ENCODE results near the gene FIGNL1. TPM values are rescaled to one million over a fixed set of nuclear protein-coding genes. Genes with fewer than 3 reads are reported as not detected.

FIGNL1 gene
- total RNA-seq, 1 donor from 2014 or later: 26.9 TPM

DNA sequence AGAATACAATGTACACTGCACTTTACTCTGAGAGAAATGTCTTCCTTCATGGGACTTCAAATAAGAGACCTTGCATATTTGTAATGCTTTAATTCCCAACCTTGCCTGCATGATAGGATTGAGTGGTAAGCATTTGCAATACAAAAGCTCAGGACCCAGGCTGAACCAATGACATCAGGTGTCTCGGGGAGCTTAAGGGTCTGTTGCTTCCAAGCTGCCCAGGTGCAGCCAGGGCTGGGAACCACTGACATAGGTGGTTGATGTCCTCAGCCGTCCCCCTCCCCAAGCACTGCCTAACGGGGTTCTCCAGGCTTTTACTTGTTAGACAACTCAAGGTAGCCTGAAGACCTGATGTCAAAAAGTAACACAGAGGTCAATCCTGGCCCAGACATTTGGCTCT, 29.1 kb downstream of the FIGNL1 start:
- Mint-ChIP-seq H3K27ac (no peak overlapping the region), H3K36me3 (ENCODE audit: insufficient read depth) (no peaks in the 10 kb centered on the region)

DNA sequence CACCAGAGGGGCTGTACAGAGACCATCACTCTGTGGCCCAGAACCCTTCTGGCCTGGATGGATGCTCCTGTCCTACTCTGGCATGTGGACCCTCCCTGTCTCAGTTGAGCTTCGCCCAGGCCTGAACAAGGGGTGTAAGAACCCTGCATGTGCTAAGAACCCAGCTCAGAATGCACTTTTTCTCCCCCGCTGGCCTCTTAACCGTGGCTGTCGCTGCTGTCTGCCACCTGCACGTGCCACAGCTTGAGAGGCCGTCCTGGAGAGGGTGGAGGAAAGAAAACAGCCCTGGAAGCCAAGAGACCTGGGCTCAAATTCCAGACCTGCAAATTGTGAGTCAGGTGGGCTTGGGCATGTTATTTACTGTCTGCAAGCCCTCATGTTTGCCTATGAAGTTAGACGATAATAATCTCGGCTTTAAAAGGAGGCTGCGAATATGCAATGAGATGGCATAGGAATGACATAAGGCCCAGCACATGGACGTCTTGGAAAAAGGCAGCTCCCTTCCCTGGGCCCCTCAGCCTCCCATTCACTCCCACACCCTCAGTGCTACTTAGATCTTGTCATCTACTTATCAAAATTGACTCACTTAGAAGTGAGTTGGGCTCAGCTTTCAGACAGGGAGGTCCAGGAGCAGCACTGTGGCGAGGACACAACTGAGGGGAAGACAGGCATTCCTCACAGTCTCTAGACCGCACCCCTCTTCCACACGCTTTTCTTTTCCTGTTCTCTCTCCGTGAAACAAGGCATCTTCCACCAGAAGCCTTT, 31.4 kb downstream of the FIGNL1 start:
- DNase-seq (ENCODE audit: low spot score, unreplicated experiment): no peak
- Mint-ChIP-seq H3K4me1 (ENCODE audit: low read depth) (no peaks in the 10 kb centered on the region), H3K9me3 (ENCODE audit: low read depth) (no peaks in the 10 kb centered on the region), H3K27ac (no peak overlapping the region), H3K36me3 (ENCODE audit: insufficient read depth) (no peaks in the 10 kb centered on the region), H3K4me3 (ENCODE audit: low read depth) (no peak overlapping the region), H3K27me3 (peaks cover 3% of the 10 kb centered on the region)
- TF ChIP-seq, protein P1, sequence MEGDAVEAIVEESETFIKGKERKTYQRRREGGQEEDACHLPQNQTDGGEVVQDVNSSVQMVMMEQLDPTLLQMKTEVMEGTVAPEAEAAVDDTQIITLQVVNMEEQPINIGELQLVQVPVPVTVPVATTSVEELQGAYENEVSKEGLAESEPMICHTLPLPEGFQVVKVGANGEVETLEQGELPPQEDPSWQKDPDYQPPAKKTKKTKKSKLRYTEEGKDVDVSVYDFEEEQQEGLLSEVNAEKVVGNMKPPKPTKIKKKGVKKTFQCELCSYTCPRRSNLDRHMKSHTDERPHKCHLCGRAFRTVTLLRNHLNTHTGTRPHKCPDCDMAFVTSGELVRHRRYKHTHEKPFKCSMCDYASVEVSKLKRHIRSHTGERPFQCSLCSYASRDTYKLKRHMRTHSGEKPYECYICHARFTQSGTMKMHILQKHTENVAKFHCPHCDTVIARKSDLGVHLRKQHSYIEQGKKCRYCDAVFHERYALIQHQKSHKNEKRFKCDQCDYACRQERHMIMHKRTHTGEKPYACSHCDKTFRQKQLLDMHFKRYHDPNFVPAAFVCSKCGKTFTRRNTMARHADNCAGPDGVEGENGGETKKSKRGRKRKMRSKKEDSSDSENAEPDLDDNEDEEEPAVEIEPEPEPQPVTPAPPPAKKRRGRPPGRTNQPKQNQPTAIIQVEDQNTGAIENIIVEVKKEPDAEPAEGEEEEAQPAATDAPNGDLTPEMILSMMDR (IDR thresholded peaks at IDR 0.05; ENCODE audit: unreplicated experiment): no peak

More for the DNA sequence above, 29.1 kb downstream of the FIGNL1 start:
- TF ChIP-seq, protein P1 (IDR thresholded peaks at IDR 0.05; ENCODE audit: unreplicated experiment): no peak
- no peaks in the 10 kb centered on the region for H3K4me1 Mint-ChIP-seq (ENCODE audit: low read depth)
- DNase-seq (ENCODE audit: low spot score, unreplicated experiment): no peak
- H3K4me3 Mint-ChIP-seq (ENCODE audit: low read depth): no peak overlapping the region
- peaks cover 3% of the 10 kb centered on the region for H3K27me3 Mint-ChIP-seq
- H3K9me3 Mint-ChIP-seq (ENCODE audit: low read depth): no peaks in the 10 kb centered on the region

DNA sequence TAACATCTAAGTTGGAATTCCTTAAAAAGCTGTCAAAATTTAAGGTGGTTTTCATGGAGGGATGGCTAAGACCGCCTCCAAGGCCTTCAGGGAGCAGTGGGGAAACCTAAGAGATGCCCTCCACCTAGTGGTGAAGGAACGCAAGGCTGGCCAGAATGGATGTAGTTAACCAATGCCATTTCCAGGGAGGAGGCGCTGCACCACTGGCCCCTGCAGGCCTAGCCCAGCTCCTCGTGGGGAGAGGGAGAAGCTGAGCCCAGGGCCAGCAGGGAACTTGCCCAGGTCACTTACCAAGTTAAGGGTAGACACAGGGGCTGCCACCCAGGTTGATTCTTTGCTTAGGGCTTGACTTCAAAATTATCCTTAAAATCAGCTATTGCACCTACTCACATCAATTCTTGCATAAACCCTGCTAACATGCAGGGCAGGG, 32.0 kb downstream of the FIGNL1 start:
- Mint-ChIP-seq H3K27ac (no peak overlapping the region), H3K36me3 (ENCODE audit: insufficient read depth) (no peaks in the 10 kb centered on the region), H3K4me1 (ENCODE audit: low read depth) (no peaks in the 10 kb centered on the region)

DNA sequence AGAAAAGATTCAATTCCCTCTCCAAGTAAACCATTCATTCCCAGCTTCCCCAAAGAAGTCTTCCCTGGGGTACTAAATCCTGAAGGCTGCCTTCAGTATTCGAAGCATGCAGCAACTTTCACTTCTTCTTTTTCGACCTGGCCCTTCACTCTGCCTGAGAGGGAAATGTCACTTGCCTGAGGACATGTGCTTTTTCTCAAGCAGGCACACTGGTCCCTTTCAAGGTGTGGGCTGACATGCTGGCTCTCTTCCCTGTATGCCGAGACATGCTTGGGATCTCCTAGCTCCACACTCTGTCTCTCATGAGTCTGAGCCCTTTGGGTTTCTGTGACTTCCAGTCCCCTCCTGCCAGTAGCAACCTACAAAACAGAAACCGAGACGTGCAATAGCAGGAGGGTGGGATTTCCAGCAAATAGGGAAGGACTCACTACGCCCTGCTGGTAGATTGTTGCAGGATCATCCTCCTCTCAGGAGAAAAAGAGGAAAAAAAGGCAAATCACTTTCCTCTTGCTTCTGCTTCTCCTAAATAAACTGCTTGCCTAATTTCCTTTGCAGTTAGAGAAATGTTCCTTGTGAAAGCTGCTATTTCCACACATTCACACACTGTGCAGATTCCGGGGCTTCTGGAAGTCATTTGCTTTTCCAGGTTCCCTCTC, 33.5 kb downstream of the FIGNL1 start:
- no peaks in the 10 kb centered on the region for H3K9me3 Mint-ChIP-seq (ENCODE audit: low read depth)
- TF ChIP-seq, protein P1 (IDR thresholded peaks at IDR 0.05; ENCODE audit: unreplicated experiment): no peak
- H3K4me1 Mint-ChIP-seq (ENCODE audit: low read depth): no peaks in the 10 kb centered on the region
- no peaks in the 10 kb centered on the region for H3K36me3 Mint-ChIP-seq (ENCODE audit: insufficient read depth)
- DNase-seq (ENCODE audit: low spot score, unreplicated experiment): no peak
- no peak overlapping the region for H3K4me3 Mint-ChIP-seq (ENCODE audit: low read depth)
- no peak overlapping the region for H3K27ac Mint-ChIP-seq
- peaks cover 3% of the 10 kb centered on the region for H3K27me3 Mint-ChIP-seq

More for the DNA sequence above, 32.0 kb downstream of the FIGNL1 start:
- Mint-ChIP-seq H3K27me3 (peaks cover 3% of the 10 kb centered on the region), H3K9me3 (ENCODE audit: low read depth) (no peaks in the 10 kb centered on the region), H3K4me3 (ENCODE audit: low read depth) (no peak overlapping the region)
- peak; percentile 63 for DNase-seq (ENCODE audit: low spot score, unreplicated experiment)
- TF ChIP-seq, protein P1 (IDR thresholded peaks at IDR 0.05; ENCODE audit: unreplicated experiment): peak; percentile 92

DNA sequence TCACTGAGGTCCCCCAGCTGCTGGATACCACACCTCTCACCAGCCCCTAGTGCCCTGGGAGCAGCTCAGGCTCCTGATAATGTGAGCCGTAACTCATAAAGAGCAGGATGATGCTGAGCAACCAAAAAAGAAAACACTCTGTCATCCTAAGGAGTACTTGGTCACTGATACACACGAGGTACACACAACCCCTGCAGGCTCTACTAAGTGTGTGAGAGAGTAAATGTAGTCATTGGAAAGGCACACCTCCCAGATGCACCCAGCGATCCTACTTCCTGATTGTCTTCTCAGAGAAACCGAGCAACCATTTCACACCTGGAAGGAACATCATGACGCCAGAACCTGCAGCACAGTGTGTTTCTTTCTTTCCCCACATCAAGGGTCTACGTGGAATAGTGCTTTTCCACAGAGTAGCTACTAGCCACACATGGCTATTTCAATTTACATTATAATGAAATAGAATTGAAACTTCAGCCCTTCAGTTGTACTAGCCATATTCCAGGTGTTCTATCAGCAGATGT, 34.2 kb downstream of the FIGNL1 start:
- Mint-ChIP-seq H3K36me3 (ENCODE audit: insufficient read depth) (no peaks in the 10 kb centered on the region), H3K4me1 (ENCODE audit: low read depth) (no peaks in the 10 kb centered on the region), H3K9me3 (ENCODE audit: low read depth) (no peaks in the 10 kb centered on the region), H3K27ac (no peak overlapping the region), H3K4me3 (ENCODE audit: low read depth) (no peak overlapping the region), H3K27me3 (peaks cover 3% of the 10 kb centered on the region)
- TF ChIP-seq, protein P1 (IDR thresholded peaks at IDR 0.05; ENCODE audit: unreplicated experiment): no peak
- no peak for DNase-seq (ENCODE audit: low spot score, unreplicated experiment)
